Astrocyte of the spinal cord (primary cell): ENCODE data around the gene KCNIP3.

Experiments used
- DNase-seq: peaks from one replicate; pipeline ENCODE4 v3.0.0; 2011; ENCODE audit warnings: low read depth, low spot score
- H3K4me3 ChIP-seq: 2 replicates; pipeline ENCODE4 v1.5.1; 2011; ENCODE audit warnings: low read depth, mild to moderate bottlenecking, low read length, moderate library complexity
- in situ Hi-C: cut with HindIII; loops from 2 replicates; pipeline ENCODE4 v1.10.0; 2017; ENCODE audit warnings: low sequenced_read_pairs
- TF ChIP-seq, protein P1 (sequence below): IDR thresholded peaks from 2 replicates; pipeline ENCODE4 v1.5.1; 2012; ENCODE audit warnings: low read depth, mild to moderate bottlenecking, low read length, inconsistent platforms

KCNIP3 gene

DNA sequence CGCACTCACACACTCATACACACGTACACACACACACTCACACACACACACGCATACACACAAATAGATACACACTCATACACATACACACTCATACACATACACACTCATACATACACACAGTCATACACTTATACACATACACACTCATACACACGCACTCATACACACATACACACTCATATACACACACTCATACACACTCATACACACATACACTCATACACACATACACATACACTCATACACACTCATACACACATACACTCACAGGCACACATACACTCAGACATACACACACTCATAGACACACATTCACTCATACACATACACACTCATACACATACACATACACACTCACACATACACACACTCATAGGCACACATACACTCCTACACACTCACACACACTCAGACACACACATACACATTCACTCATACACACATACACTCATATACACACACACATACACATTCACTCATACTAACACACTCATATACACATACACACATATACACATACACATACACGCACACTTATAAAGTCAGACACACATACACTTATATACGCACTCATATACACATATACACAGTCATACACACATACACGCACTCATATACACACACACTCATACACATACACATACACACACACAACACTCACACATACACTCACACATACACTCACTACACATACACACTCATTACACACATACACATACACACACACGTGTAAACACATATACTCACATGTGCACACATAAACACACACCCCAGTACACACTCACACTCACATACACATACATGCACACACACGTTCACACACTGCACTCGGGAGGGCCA is 28.7 kb downstream of the KCNIP3 start:
- in situ Hi-C loops: no loop called here
- no peak for DNase-seq
- TF ChIP-seq, protein P1, sequence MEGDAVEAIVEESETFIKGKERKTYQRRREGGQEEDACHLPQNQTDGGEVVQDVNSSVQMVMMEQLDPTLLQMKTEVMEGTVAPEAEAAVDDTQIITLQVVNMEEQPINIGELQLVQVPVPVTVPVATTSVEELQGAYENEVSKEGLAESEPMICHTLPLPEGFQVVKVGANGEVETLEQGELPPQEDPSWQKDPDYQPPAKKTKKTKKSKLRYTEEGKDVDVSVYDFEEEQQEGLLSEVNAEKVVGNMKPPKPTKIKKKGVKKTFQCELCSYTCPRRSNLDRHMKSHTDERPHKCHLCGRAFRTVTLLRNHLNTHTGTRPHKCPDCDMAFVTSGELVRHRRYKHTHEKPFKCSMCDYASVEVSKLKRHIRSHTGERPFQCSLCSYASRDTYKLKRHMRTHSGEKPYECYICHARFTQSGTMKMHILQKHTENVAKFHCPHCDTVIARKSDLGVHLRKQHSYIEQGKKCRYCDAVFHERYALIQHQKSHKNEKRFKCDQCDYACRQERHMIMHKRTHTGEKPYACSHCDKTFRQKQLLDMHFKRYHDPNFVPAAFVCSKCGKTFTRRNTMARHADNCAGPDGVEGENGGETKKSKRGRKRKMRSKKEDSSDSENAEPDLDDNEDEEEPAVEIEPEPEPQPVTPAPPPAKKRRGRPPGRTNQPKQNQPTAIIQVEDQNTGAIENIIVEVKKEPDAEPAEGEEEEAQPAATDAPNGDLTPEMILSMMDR: no peak
- H3K4me3 ChIP-seq: no peak overlapping the region

DNA sequence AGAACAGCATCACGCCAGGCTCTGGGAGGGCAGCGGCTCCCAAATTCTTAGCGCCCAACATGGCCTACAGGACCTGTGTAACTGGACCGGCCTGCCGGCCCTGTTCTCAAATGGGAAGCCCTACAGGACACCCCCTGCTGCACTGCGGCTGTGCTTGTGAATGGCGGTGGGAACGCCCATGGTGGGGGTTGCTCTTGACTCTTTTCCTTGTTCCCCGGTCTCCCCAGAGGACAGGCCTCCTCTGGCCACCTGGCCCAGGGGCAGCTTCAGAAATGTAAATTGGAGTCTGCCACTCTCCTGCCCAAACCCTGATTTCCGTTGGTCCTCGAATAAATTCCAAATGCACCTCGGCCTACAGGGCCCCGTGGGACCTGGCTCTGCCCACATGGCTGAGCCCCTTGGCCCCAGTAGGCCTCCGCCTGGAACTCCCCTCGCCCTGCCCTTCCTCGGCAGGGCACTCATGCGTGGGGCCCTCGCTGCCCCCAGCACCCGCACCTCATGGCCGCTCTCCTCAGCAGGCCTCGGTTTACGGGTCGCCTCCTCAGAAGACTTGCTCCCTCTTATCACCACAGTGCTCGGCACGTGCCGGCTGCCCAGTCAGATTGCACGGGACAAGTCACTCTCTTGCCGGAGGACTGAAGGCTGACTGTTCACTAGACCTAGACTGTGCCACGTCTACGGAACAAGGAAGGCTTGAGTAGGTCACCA is 29.4 kb downstream of the KCNIP3 start:
- no peak for DNase-seq
- no peak overlapping the region for H3K4me3 ChIP-seq
- in situ Hi-C loops: no loop called here
- TF ChIP-seq, protein P1: no peak

DNA sequence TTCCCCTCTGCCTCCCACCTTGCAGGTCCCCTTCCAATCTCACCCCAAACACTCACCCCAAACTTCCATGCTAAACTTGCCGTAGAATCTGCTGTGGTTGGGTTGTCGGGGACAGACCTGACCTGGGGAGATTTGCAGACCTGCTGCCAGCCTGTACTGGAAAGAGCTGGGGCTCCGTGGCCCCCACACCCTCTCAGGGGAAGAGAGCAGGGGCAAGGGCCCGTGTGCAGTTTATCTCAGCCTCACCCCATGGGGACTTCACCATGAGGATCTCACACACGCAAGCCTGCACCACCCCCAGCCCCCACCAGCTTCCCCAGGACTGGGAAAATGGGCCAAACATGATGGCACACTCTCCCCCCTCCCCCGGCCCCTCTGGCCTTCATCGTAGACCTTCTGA is 30.7 kb downstream of the KCNIP3 start:
- no peak for DNase-seq
- in situ Hi-C loops: no loop called here
- TF ChIP-seq, protein P1: no peak
- no peak overlapping the region for H3K4me3 ChIP-seq

DNA sequence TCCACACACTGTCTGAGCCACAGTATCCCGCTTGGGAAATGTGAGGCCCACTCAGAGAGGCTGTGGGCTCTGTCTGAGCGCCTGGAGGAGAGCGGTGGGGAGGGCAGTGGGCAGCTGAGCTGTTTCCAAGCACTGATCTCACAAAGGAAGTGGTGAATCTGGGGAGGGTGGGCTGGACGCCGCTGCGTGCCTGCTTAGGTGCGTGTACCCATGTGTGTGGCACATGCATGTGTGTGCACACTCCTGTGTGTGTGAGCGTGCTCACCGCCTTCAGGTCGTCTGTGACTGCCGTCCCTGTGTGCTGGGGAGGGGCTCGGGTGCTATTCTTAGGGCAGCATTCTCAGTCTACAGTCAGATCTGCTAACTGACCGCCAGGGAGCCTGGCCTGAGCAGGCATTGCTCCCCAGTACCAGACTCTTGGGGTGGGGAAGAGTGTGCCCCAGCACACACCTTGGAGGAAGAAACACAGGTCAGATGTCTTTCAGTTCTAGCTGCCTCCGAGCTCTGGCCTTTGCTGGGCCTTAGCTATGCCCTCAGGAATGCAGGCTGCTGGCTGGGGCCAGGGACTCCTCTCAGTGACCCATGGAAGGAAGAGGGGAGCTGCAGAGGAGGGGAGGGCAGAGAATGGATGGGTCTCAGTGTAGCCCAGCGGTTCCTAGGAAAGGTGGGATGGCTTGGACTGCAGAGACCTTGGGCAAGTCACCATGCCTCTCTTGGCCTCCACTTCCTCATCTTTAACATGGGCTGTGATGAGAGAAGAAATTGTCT is 31.4 kb downstream of the KCNIP3 start:
- TF ChIP-seq, protein P1: no peak
- no peak overlapping the region for H3K4me3 ChIP-seq
- DNase-seq: no peak
- in situ Hi-C loops: no loop called here

DNA sequence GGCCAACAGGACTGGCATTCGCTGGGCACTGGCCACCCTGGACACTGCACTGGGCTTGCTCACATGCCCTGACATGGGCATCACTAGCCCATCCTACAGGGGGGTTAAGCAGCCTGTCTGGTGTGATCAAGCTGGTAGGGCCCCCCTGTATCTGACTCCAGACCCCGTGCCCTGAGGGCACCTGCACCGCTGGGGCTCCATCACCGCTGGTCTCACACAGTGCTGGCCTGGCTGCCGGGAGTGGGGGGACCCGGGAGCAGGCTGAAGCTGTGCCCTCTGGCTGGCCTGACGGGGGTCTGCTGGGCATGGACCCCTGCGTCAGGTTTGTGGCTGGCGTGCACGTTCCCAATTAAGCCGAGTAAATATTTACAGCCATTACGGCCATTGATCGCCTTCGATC is 32.3 kb downstream of the KCNIP3 start:
- in situ Hi-C loops: no loop called here
- TF ChIP-seq, protein P1: no peak
- H3K4me3 ChIP-seq: no peak overlapping the region
- DNase-seq: no peak

DNA sequence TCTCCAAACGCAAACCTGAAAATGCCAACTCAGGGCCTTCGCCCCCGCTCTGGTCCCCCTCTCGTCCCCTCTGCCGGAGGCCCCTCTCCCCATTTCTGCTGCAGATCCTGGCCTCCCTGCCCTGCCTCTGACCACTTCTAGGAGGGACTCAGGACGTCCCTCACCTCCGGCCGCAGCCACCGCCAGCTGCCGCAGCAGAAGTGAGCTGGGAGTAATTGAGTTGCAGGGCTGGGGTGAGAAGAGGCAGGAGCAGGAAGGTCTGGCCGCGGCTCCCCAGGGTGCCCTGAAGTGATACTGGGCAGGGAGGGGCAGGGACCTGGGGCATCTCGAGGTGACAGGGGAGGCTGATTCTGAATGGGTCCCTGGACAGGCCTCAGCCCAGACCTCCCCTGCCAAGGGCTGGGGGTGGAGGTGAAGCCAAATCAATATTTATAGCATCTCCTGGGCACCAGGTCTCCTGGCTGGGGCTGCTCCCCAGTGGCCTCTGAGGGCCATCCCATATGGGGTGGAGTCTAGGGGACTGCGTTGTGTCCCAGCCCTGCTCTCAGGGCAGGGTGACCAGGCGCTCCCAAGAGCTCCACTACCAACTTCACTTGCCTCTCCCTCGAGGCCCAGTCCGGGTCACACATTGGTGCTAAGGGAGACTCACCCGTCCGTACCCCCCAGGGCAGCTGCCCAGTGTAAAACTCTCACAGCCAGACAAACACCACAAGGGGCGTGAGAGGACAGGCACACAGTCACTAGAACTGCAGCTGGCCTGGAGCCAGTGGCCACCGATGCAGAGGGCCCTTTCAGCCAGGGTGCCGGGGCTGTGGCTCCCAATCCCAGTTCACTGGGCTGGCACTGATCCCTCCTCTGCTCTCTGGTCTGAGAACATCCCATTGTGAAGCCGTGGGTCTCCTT is 33.0 kb downstream of the KCNIP3 start:
- no peak for DNase-seq
- in situ Hi-C loops: no loop called here
- no peak overlapping the region for H3K4me3 ChIP-seq
- TF ChIP-seq, protein P1: peak; percentile 8
